OCI-LY1 (cell line): ENCODE results near the gene NTRK3.

ENCODE experiments used
- EZH2 ChIP-seq: fragments of 200-600 bp; sonication (generic), shearing (Covaris generic); IDR thresholded peaks from 2 replicates; pipeline ENCODE4 v1.8.0; 2017; ENCODE audit warnings: borderline replicate concordance, mixed run types, mild to moderate bottlenecking, antibody characterized with exemption, low read length, moderate library complexity, mixed read lengths
- TF ChIP-seq, protein P1 (sequence below): fragments of 200-600 bp; sonication (generic), shearing (Covaris generic); IDR thresholded peaks from 2 replicates; pipeline ENCODE4 v1.5.1; 2017; ENCODE audit warnings: mild to moderate bottlenecking, antibody characterized with exemption, low read length, moderate library complexity, mixed read lengths

DNA sequence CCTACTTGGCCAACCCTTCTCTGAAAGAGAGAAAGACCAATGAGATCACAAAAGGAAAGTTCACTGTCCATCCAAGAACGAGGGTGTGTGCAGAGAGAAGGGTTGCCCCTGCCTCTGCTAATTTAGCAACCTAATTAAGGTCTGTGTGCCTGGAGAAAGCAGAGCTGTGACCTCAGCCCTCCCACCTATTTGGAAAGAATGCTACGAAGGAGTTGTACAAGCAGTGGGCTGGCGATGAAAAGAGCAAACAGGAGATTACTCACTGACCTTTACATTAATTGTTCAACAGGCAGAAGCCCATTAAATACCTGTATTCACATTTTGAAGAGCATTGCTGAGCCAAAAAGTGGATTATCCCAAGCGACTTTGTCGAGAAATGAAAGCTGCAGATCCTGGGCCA is 314.9 kb downstream of the NTRK3 start:
- TF ChIP-seq, protein P1, sequence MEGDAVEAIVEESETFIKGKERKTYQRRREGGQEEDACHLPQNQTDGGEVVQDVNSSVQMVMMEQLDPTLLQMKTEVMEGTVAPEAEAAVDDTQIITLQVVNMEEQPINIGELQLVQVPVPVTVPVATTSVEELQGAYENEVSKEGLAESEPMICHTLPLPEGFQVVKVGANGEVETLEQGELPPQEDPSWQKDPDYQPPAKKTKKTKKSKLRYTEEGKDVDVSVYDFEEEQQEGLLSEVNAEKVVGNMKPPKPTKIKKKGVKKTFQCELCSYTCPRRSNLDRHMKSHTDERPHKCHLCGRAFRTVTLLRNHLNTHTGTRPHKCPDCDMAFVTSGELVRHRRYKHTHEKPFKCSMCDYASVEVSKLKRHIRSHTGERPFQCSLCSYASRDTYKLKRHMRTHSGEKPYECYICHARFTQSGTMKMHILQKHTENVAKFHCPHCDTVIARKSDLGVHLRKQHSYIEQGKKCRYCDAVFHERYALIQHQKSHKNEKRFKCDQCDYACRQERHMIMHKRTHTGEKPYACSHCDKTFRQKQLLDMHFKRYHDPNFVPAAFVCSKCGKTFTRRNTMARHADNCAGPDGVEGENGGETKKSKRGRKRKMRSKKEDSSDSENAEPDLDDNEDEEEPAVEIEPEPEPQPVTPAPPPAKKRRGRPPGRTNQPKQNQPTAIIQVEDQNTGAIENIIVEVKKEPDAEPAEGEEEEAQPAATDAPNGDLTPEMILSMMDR: no peak
- no peak for TF ChIP-seq EZH2
